Right lobe of liver (tissue), 4 donors: Measurements from ENCODE around the gene STRIP2.

Experiments
- CTCF ChIP-seq, 4 donors: fragments of 200-600 bp in 3 of 4; fragments of 450-650 bp in 1 of 4; IDR thresholded peaks; one replicate each; pipeline versions ENCODE4 v1.5.1 to v1.8.0; 2016 to 2022; ENCODE audit warnings: antibody characterized with exemption in 4 of 4, mild to moderate bottlenecking in 2 of 4
- POLR2A ChIP-seq: fragments of 450-650 bp; IDR thresholded peaks from one replicate; pipeline ENCODE4 v1.6.1; 2017; ENCODE audit warnings: antibody characterized with exemption, mild to moderate bottlenecking
- donor health status: DM: no; HTN: no; CAD: no.
- donor health status: DM: no; HTN: no; CAD: no.
- donor health status: DM: no; HTN: yes; CAD: no.

GRCh38 chr7:129523924-129524323 lies 89.7 kb downstream of the STRIP2 start:
- no peak for TF ChIP-seq CTCF (IDR thresholded peaks at IDR 0.05)
- TF ChIP-seq POLR2A, result no peak
